NCI-H2227 (cell line): ENCODE measurements around the gene SPSB1.

Experiments used
- DNase-seq: peaks from one replicate; lab custom pipeline; 2025; ENCODE audit not compliant: unreplicated experiment; lab: John Stamatoyannopoulos, UW

The SPSB1 gene

GRCh38 chr1:9317591-9318417 lies 25.1 kb downstream of the SPSB1 start:
- DNase-seq: no peak

DNA sequence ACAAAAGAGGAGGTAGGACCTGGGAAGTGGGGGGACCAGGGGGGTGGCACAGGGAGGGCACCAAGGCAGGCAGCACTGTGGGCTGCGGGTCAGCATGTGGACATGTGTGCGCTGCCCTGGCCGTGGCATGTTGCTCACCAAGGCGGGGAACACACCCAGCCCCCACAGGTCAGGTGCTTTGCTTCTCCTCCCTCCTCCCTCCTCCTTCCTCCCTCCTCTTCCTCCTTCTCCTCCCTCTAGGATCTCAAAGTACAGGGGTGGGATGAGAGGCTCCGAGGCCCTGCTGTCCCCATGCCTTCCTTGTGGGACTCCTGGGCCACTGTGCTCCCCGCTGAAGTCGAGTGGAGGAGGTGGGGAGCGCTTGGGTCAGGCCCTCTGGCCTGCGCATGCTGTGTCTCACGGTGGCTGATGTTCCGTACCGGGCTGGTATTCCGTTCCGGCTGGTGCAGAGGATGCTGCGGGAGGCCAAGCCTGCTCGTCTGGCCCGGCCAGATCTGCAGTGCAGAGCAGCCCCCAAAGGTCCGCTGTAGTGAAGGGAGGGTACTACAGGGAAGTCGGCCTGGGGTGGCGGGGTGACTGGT lies 26.6 kb downstream of the SPSB1 start:
- DNase-seq: no peak

DNA sequence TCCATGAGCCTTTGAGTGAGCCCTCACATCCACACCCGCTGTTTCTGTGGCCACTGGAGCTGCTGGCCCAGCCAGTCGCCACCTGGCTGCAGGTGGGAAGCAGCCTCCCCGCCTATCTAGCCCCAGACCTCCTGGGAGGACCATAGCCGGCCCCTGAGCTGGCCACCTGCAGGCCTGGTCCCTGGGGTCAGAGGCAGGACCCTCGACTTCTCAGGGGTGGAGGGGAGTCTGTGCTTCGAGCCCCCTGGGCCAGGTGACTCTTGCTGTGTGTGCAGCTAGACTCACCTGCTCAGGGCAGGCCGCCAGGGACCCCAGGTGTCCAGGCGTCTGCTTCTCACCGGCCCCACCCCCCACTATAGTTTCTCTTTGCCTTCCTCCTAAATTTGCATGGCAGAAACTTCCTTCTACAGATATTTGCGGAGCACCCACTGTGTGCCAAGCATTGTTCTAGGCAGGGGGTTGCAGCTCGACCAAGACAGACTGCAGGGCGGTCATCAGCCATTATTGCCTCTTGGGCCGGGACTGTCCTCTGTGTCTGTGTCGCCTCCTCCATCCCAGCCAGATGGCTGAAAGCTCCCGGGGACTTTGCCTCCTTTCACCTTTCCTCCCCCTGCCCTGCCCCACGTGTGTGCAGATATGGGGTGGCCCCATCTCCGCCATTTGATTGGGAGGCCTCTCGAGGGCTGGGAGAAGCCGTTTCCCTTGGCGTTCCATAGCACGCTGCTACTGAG lies 27.3 kb downstream of the SPSB1 start:
- DNase-seq: no peak

DNA sequence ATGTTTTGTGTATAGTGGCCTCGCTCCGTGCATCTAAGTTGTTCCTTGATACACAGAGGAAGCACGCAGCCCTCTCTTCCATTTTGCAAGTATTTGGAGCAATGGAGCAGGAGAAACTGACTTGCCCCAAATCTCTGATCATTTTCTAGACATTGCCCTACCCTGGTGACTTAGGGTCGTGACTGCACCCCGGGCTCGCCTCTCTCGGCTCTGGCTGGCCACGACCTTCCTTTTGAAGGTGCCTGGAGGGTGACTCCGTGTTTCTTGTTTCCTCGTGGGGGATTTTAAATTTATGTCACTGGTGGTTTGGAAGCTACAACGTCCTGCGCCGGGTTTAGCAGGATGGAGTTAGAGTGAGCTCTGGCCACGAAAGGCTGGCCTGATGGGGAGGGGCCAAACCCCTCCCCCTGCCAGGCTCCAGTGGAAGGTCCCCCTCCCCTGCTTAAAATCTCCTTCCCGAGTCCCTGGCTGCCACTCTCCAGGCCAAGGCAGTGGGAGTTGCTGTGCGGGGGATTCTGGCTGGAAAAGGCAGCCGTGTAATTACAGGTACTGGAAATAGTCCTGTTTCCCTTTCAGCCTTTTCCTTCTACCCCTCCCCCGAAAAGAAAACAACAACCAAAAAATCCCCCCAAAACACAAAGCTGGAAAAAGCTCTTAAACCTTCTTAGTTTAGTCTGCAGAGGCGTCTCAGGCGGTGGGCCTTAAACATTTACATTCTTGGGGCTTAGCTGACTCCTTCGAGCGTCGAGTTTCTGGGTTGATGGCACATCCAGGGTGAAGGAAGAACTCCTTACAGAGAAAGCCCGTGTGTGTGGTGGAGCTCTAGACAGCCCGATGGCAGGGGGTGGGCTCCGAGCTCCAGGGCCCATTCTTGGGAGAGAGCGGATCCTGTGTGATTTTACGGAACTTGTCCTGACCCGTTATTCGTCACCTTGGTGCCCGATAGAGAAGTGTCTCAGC lies 28.1 kb downstream of the SPSB1 start:
- DNase-seq: peak; percentile 57

GRCh38 chr1:9321480-9321849 lies 28.8 kb downstream of the SPSB1 start:
- peak; percentile 41 for DNase-seq

GRCh38 chr1:9321986-9322660 lies 29.4 kb downstream of the SPSB1 start:
- DNase-seq: no peak

DNA sequence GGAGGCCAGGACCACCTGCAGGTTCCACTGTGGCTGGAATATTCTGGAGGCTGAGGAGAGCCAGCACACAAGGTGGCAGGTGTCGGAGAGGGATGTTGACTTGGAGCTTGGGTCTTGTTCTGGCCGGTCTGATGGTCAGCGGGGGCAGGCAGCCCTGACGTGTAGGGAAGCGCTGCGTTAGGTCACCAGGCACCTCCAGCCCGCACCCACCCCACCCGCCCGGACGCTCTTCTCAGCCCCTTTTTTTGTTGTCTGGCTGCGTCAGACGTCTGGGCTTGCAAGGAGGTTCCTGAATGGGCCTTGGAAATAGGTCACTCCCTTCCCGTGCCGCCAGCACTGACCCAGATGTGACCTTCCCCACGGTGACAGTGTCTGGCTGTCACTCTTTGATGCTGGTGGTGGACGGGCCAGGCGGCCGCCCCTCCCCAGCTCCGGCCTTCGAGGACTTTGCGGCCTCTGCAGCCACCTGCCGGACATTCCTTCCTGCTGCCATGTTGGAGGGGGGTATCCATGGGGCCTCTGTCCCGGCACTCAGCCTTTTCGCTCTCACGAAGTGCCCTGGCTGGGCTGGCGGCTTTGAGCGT lies 30.1 kb downstream of the SPSB1 start:
- no peak for DNase-seq

DNA sequence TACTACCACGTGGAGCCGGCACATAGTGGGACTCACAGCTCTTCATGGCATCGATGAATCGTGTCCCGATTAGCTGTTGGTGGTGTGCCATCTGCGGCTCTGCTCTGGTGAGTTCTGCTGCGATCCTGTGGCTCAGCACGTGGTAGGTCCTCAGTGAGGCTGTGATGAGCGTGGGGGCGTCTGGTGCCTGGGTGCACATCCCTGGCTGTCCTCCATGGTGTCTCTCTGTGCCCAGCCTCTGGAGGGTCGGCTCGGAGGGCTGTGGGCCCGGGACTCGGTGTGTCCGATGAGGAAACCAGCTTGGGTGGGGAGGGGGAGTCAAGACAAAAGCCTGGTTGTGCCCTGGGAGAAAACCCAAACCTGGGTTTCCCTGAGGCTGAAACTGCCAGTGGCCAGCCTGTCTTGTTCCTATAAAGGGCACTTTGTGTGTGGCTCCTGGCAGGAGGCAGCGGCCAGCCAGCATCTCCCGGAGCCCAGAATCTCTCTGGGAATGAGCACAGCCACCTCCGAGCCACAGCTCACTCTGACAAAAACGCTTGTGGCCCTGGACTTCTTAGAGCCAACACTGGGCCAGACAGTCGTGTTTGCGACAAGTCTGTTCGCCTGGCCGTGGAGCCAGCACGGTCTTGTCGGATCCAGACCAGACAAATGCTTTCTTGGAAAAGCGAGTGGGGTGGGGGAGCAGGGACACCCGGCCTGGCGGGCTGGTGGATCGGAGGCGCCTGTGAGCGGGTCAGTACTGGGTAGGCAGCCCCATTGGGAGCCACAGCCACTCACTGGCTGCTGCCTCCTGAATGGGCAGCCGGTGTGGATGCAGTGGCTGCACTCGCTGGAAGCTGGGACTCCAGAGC lies 31.8 kb downstream of the SPSB1 start:
- DNase-seq: no peak

DNA sequence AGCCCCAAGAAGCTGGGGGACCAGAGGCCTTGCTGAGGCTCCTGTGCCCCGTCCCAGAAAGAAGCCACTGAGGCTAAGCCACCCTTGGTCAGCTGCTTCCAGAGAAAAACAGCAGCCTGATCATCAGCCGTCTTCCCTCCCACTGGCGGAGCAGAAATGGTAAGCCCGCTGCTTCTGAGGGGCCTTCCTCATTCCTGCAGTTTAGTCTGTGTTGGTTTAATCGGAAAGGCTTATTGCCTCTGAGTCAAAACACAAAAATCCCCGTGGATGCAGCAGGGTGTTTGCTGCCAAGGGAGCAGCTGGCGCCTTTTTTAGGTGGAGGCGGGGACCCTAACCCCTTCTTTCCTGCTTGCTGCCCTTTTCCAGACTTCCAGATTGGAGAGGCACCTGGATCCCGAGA lies 33.9 kb downstream of the SPSB1 start:
- DNase-seq: no peak

GRCh38 chr1:9328201-9328600 lies 35.5 kb downstream of the SPSB1 start:
- DNase-seq: no peak

DNA sequence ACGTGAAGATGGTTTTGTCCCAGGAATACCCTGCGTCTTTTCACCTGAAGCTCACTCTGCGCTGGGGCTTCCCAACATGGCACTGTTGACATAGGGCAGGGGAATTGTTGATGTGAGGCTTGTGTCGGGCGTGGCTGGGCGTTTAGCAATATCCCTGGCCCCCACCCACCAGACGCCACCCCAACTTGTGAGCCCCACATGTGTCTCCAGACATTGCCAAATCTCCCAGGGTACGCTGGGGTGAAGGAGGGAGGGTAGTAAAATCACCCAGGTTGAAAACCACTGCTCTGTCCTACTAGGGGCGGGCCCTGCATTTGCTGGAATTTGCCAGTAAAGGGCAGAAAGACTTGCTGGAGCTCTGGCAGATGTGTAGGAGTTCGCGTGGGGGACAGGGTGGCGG lies 36.0 kb downstream of the SPSB1 start:
- DNase-seq: no peak

DNA sequence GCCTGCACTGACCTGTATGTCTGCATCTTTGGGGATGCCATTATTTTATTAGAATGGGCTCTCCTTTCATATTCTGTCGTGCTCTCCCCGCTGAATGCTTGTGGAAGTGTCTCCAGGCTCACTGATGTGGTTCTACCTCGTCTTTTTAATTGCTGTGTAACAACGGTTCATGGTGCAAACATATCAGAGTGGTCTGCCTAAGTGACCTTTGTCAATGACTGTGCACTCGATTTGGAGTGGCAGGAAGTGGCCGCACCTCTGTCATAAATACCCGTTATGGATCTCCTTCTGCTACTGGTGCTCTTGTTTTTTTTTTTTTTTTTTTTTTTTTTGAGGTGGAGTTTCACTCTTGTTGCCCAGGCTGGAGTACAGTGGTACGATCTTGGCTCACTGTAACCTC lies 38.3 kb downstream of the SPSB1 start:
- no peak for DNase-seq

DNA sequence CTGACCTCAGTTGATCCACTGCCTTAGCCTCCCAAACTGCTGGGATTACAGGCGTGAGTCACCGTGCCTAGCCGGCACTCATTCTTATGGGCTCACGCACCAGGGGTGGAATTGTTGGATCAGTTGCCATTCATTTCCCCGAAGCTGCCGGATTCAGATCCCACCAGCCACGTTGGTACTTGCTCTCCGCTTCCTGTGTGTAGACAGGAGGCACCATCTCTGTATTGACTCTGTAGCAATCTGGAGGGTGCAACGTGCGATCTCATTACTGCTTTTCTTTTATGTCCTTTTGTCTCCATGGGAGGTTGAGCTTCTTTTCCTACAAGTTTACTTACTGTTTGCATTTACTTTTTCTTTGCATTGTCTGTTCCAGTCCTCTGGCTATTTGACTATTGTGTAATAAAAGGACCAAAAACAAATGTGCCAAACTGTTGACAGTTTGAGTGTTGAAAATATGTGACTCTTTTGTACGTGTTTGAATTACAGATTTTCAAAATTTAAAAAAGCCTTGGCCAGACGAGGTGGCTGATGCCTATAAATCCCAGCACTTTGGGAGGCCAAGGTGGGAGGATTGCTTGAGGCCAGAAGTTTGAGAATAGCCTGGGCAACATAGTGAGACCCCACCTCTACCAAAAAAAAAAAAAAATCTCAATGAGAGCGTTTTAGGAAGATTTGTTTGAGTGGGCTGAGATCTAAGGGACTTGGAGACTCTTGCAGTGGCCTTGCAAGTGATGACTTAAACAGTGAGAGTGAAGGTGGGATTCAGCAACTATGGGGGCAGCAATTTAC lies 39.1 kb downstream of the SPSB1 start:
- DNase-seq: no peak

GRCh38 chr1:9332513-9333143 lies 39.9 kb downstream of the SPSB1 start:
- no peak for DNase-seq

GRCh38 chr1:9338397-9339246 lies 45.9 kb downstream of the SPSB1 start:
- DNase-seq: no peak

GRCh38 chr1:9340172-9340854 lies 47.6 kb downstream of the SPSB1 start:
- DNase-seq: no peak
